AG04450 (cell line): ENCODE data around the gene ANO7. TPM values are rescaled to one million over a fixed set of nuclear protein-coding genes. Genes with fewer than 3 reads are reported as not detected.

Source experiments
- CTCF ChIA-PET: fragments of 300-600, 350-600 bp; formaldehyde crosslinking; extraction: SDS; loops from one replicate; lab custom pipeline; 2022; ENCODE audit warnings: antibody characterized with exemption, inconsistent platforms; lab: Charles Lee
- POLR2A ChIA-PET: fragments of 350-600 bp; formaldehyde crosslinking; extraction: SDS; loops from one replicate; lab custom pipeline; 2021; ENCODE audit warnings: antibody characterized with exemption, inconsistent platforms; lab: Yijun Ruan, JAX
- DNase-seq: peaks from one replicate; pipeline ENCODE4 v3.0.0-alpha.2; 2011; ENCODE audit warnings: low read depth, low spot score
- H3K27ac ChIP-seq: one replicate; pipeline ENCODE4 v1.5.1; 2012; ENCODE audit warnings: low read depth, low read length, control low read depth
- H3K27me3 ChIP-seq: one replicate; pipeline ENCODE4 v1.6.0; 2012; ENCODE audit warnings: low read length; ENCODE audit not compliant: control insufficient read depth, insufficient read depth
- H3K4me3 ChIP-seq: 2 replicates; pipeline ENCODE4 v1.5.1; 2011; ENCODE audit warnings: mild to moderate bottlenecking, low read depth, low read length, control low read depth
- H3K9me3 ChIP-seq: 2 replicates; pipeline ENCODE4 v1.5.1; 2012; ENCODE audit warnings: low read length; ENCODE audit not compliant: control insufficient read depth, insufficient read depth
- polyA plus RNA-seq: library from polyadenylated mRNA; depleted of rRNA; stranded (reverse); fragments of >200 nt; gene quantifications from 2 replicates; pipeline ENCODE4 v1.2.3, GENCODE V29; 2011
- TF ChIP-seq, protein P1 (sequence below): IDR thresholded peaks from 2 replicates; pipeline ENCODE4 v1.5.1; 2011; ENCODE audit warnings: low read depth, low read length, control low read depth, inconsistent platforms

The ANO7 gene
- polyA plus RNA-seq, 1 experiment, result 0.21 TPM

DNA sequence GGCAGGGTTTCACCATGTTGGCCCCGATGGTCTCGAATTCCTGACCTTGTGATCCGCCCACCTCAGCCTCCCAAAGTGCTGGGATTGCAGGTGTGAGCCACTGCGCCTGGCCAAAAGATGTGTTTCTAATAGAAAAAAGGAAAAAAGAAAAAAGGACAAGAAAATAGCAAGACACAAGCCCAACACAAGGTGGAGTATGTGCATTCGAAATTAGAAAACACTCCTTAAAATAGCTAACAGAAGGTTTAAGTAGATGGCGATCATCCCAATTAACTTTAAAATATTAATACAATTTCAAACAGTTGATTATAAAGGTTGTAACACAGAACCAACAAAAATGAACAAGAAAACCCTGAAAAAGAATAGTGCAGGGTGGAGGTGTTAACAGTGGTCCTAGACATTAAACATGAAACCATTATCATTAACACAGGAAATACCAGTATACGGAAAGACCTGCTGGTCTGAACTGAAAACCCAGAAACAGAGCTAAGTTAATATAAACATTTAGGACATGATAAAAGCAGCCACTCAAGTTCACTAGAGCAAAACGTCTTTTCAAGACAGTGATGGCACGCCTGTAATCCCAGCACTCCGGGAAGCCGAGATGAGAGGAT, 69.0 kb downstream of the ANO7 start:
- POLR2A ChIA-PET, result interaction anchor here (0.7 to 2.0 kb wide), 3 partner anchors 57 to 381 kb away, joined by 3 to 7 read pairs (median 5); no protein-coding TSS in a partner anchor
- no peak overlapping the region for H3K27ac ChIP-seq
- DNase-seq, result no peak
- no peaks in the 10 kb centered on the region for H3K27me3 ChIP-seq
- no peaks in the 10 kb centered on the region for H3K9me3 ChIP-seq
- TF ChIP-seq, protein P1, sequence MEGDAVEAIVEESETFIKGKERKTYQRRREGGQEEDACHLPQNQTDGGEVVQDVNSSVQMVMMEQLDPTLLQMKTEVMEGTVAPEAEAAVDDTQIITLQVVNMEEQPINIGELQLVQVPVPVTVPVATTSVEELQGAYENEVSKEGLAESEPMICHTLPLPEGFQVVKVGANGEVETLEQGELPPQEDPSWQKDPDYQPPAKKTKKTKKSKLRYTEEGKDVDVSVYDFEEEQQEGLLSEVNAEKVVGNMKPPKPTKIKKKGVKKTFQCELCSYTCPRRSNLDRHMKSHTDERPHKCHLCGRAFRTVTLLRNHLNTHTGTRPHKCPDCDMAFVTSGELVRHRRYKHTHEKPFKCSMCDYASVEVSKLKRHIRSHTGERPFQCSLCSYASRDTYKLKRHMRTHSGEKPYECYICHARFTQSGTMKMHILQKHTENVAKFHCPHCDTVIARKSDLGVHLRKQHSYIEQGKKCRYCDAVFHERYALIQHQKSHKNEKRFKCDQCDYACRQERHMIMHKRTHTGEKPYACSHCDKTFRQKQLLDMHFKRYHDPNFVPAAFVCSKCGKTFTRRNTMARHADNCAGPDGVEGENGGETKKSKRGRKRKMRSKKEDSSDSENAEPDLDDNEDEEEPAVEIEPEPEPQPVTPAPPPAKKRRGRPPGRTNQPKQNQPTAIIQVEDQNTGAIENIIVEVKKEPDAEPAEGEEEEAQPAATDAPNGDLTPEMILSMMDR, result peak; percentile 32
- H3K4me3 ChIP-seq, result no peak overlapping the region
- CTCF ChIA-PET, result interaction anchor here (0.6 to 1.4 kb wide), 4 partner anchors 11 to 407 kb away, joined by 3 to 5 read pairs (median 4); no protein-coding TSS in a partner anchor

DNA sequence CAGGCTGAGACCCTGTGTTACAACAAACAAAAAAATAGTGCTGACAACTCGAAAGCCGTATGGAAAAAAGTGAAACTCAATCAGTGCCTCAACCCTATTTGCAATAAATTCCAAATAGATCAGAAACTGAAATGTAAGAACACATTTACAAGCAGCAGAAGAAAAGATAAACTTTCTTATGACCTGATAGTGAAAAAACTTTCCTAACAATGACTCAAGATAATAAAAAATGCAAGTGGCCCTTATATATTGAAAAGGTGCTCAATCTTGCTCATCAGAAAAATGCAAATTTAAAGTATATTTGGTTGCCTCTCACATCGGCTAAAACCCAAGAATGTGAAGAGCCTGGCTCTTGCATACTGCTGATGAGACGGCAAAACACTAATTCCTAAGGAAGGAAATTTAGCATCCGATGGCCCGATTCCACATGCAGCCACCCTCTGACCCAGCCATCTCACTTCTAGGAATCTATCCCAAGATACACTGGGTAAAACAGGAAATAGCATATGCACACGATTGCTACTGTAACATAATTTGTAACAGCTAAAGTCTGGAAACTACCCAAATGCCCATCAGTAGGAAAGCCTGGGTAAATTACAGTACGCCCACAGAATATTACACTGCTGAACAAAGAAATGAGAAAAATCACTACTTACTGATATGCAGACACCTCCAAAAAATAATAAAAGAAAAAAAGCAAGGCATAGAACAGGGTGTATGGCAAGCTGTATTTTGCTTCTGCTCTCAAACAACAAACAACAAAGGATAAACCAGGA, 70.2 kb downstream of the ANO7 start:
- POLR2A ChIA-PET, result interaction anchor here (2.0 kb wide), 1 partner anchor 56 kb away, joined by 7 read pairs; no protein-coding TSS in a partner anchor

DNA sequence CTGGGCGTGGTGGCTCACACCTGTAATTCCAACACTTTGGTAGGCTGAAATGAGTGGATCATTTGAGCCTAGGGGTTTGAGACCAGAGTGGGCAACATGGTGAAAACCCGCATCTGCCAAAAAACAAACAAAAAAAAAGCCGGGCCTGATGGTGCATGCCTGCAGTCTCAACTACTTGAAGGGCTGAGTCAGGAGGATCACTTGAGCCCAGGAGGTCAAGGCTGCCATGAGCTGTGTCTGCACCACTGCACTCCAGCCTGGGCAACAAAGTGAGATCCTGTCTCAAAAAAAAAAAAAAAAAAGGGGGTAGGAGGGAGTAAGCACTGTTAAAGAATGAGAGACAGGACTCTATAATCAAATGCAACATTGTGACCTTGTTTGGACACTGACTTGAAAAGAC, 72.4 kb downstream of the ANO7 start:
- Histone ChIP-seq H3K27me3 (no peaks in the 10 kb centered on the region), H3K4me3 (no peak overlapping the region), H3K9me3 (no peaks in the 10 kb centered on the region), H3K27ac (no peak overlapping the region)
- TF ChIP-seq, protein P1, result no peak
- POLR2A ChIA-PET, result no interaction called here
- CTCF ChIA-PET, result no interaction called here
- no peak for DNase-seq

More for the DNA sequence above, 70.2 kb downstream of the ANO7 start:
- Histone ChIP-seq H3K4me3 (no peak overlapping the region), H3K9me3 (no peaks in the 10 kb centered on the region), H3K27ac (no peak overlapping the region), H3K27me3 (no peaks in the 10 kb centered on the region)
- no peak for DNase-seq
- TF ChIP-seq, protein P1, result no peak
- CTCF ChIA-PET, result interaction anchor here (1.4 kb wide), 1 partner anchor 401 kb away, joined by 4 read pairs; no protein-coding TSS in a partner anchor

DNA sequence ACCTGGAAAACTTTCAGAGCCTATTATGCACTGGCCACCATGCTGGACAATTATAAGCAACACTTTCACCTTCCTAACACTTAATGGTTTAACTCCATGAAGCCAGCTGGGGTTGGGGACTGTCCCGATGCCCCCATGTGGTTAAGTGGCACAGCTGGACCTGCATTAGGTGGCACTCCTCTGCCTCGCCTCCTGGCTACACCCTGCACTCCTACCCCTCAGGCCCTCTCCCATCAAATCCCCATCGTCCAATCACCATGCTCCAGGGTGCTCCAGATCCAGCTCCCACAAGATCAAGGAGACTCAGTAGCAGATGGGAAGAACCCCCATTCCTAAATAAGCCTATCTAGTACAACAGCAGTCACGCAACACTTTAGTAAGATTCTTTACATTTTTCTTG, 73.2 kb downstream of the ANO7 start:
- CTCF ChIA-PET, result interaction anchor here (0.7 kb wide), 1 partner anchor 76 kb away, joined by 3 read pairs; no protein-coding TSS in a partner anchor
- H3K9me3 ChIP-seq, result no peaks in the 10 kb centered on the region
- H3K4me3 ChIP-seq, result no peak overlapping the region
- TF ChIP-seq, protein P1, result no peak
- no peaks in the 10 kb centered on the region for H3K27me3 ChIP-seq
- POLR2A ChIA-PET, result interaction anchor here (0.6 kb wide), 1 partner anchor 144 kb away, joined by 4 read pairs; no protein-coding TSS in a partner anchor
- DNase-seq, result no peak
- no peak overlapping the region for H3K27ac ChIP-seq
